ENCODE measurements around the gene RSBN1. TPM values are rescaled to one million over a fixed set of nuclear protein-coding genes. Genes with fewer than 3 reads are reported as not detected.

RSBN1 gene
- 6.0 and 23.6 TPM in 2 replicates for total RNA-seq (ENCODE audit: low replicate concordance)

DNA sequence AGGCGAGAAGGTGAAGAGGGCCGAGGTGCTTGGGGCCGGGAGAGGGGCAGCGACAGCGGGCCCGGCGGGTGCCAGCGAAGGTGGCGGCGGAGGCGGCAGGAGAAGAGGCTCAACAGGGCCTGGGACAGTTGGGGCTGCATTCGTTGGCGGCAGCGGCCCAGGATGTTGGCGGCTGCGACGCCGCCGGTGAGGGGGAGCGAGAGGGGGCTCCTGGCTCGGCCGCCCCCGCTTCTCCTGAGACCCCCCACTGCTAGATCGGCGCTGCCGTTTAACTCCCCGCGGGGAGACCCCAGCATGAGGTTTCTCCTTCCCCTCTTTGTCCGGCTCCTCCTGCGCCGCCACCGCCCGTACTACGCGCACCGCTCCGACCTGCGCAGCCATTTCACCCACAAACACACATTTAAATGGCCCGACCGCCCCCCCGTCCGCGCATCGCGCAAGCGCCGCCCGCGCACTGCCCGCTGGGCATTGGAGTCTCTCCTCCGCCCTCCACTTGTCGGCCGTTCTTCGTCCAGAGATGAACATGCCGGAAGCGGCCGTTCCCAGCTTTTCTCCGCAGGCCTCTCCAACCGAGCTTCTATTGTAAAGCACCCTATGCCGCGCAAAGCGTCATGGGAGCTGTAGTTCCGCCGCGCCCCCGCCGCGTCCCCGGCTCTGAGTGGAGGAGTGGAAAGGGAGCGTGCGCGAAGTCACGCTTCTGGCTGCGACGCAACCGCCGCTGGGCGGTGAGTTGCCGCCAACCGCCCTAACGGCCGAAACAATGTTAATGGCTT, at the start of gene RSBN1:
RSBN1 (minus strand) TSS at position 589 of the 773 bp plus-strand sequence; CDS start at position 525, 64 bp downstream.

DNA sequence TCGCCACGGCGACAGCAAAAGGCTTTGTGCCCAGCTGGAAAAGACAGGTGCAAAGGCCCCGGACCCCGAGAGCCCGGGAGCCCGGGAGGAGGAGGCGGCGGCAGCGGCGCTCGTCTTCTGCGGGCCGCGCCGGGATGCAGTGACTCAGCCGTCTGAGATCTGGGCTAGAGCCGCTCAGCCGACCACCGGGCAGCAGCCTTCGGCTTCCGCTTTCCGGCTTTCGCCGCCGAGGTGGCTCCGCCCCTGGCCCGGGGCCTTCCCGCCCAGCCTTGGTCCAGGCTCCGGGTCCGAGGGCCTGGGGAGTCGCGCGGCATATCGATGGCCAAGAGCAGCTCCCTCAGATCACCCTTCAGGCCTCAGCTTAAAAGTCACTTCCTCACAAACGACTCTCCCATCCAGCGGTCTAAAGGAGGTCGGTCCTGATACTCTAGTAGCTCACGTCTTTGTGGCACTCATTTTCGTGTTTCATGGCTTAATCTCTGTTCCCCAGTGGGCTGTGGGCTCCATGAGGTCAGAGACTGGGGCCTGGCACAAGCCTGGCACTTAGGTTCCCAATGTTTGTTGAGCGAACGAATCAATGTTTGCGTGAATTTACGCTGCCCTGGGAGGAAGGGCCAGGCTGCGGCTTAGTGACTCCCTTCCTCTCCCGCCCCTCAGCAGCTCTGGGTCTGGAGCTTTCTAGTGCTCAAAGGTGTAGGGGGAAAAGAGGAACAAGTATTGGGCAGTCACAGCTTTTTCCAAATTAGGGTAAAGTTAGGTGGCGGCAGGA, 52.8 kb downstream of the RSBN1 start, which contains the start of gene PHTF1:
PHTF1 (minus strand) TSS at position 154 of the 769 bp plus-strand sequence. CDS start 783 bp downstream, outside the sequence.

Other genes with a start within 250 kb of the RSBN1 start
- 16.4 and 26.1 TPM in 2 replicates for gene PHTF1, start 53.0 kb downstream of the RSBN1 start, total RNA-seq (ENCODE audit: low replicate concordance)
- 0.08 and 1.9 TPM in 2 replicates for gene PTPN22, start 59.2 kb upstream of the RSBN1 start, total RNA-seq (ENCODE audit: low replicate concordance)
- 0.08 TPM in 1 of 2 replicates, not detected in the other for gene BCL2L15, start 75.1 kb upstream of the RSBN1 start, total RNA-seq (ENCODE audit: low replicate concordance)
- 12.9 and 22.3 TPM in 2 replicates for gene AP4B1, start 92.3 kb upstream of the RSBN1 start, total RNA-seq (ENCODE audit: low replicate concordance)
- 0.82 and 1.4 TPM in 2 replicates for gene DCLRE1B, start 92.8 kb upstream of the RSBN1 start, total RNA-seq (ENCODE audit: low replicate concordance)
- gene HIPK1, start 116.8 kb upstream of the RSBN1 start, total RNA-seq (ENCODE audit: low replicate concordance): 17.4 and 17.7 TPM in 2 replicates
- 22.5 and 80.3 TPM in 2 replicates for gene OLFML3, start 167.0 kb upstream of the RSBN1 start, total RNA-seq (ENCODE audit: low replicate concordance)